Activated gamma-delta T cell treated with anti-CD3 and anti-CD28 coated beads, Interleukin-2, amount 50 U/mL, for 16 hours (primary cell): ENCODE results near the gene FOXP2.
"Not testable (repeated sequence)": the region's sequence is repeated elsewhere in the genome, so short reads cannot be mapped to it uniquely, and the experiment has no call there.

ENCODE experiments used
- DNase-seq: peaks from one replicate; pipeline ENCODE4 v3.0.0-alpha.2; 2020; ENCODE audit warnings: low read depth

The FOXP2 gene

GRCh38 chr7:114414156-114415063 lies at the start of gene FOXP2:
Gene FOXP2, plus strand, starts transcription at chr7:114414815. Its CDS starts 11,697 bp downstream, at chr7:114426512.
- no peak for DNase-seq

- DNase-seq: no peak
These were observed 48.8 kb upstream of the FOXP2 start for GRCh38 chr7:114365791-114366190.

GRCh38 chr7:114368492-114368891 lies 46.1 kb upstream of the FOXP2 start:
- DNase-seq: no peak

- no peak for DNase-seq
These were observed 45.3 kb upstream of the FOXP2 start for GRCh38 chr7:114369294-114369693.

GRCh38 chr7:114372619-114373018 lies 42.0 kb upstream of the FOXP2 start:
- DNase-seq: no peak

GRCh38 chr7:114375907-114376306 lies 38.7 kb upstream of the FOXP2 start:
- no peak for DNase-seq

- DNase-seq: not testable (repeated sequence)
These were observed 30.7 kb upstream of the FOXP2 start for GRCh38 chr7:114383946-114384345.

GRCh38 chr7:114384346-114384745 lies 30.3 kb upstream of the FOXP2 start:
- DNase-seq: not testable (repeated sequence)

GRCh38 chr7:114388021-114388420 lies 26.6 kb upstream of the FOXP2 start:
- DNase-seq: no peak

GRCh38 chr7:114392686-114393085 lies 21.9 kb upstream of the FOXP2 start:
- no peak for DNase-seq

- DNase-seq: no peak
These were observed 11.6 kb upstream of the FOXP2 start for GRCh38 chr7:114402876-114403635.

- DNase-seq: no peak
These were observed 9.2 kb upstream of the FOXP2 start for GRCh38 chr7:114405427-114405826.

GRCh38 chr7:114409750-114410149 lies 4.9 kb upstream of the FOXP2 start:
- no peak for DNase-seq

GRCh38 chr7:114412548-114412947 lies 2.1 kb upstream of the FOXP2 start:
- no peak for DNase-seq

- no peak for DNase-seq
These were observed 857 bp upstream of the FOXP2 start for GRCh38 chr7:114413761-114414155.

GRCh38 chr7:114415064-114415989 lies 712 bp downstream of the FOXP2 start:
- no peak for DNase-seq

GRCh38 chr7:114416129-114416990 lies 1.7 kb downstream of the FOXP2 start:
- DNase-seq: no peak

GRCh38 chr7:114417290-114417689 lies 2.7 kb downstream of the FOXP2 start:
- no peak for DNase-seq

GRCh38 chr7:114418117-114418516 lies 3.5 kb downstream of the FOXP2 start:
- no peak for DNase-seq

GRCh38 chr7:114419441-114420272 lies 5.0 kb downstream of the FOXP2 start:
- DNase-seq: no peak
